GM18511 (cell line): ENCODE results near the gene SUGCT.
"Not testable (repeated sequence)": the region's sequence is repeated elsewhere in the genome, so short reads cannot be mapped to it uniquely, and the experiment has no call there.

Source experiments
- ATAC-seq: cut with Tn5 transposase; IDR thresholded peaks from one replicate; pipeline ENCODE4 v1.9.1; 2021; ENCODE audit warnings: mild to moderate bottlenecking, moderate library complexity; ENCODE audit not compliant: unreplicated experiment

Gene SUGCT

DNA sequence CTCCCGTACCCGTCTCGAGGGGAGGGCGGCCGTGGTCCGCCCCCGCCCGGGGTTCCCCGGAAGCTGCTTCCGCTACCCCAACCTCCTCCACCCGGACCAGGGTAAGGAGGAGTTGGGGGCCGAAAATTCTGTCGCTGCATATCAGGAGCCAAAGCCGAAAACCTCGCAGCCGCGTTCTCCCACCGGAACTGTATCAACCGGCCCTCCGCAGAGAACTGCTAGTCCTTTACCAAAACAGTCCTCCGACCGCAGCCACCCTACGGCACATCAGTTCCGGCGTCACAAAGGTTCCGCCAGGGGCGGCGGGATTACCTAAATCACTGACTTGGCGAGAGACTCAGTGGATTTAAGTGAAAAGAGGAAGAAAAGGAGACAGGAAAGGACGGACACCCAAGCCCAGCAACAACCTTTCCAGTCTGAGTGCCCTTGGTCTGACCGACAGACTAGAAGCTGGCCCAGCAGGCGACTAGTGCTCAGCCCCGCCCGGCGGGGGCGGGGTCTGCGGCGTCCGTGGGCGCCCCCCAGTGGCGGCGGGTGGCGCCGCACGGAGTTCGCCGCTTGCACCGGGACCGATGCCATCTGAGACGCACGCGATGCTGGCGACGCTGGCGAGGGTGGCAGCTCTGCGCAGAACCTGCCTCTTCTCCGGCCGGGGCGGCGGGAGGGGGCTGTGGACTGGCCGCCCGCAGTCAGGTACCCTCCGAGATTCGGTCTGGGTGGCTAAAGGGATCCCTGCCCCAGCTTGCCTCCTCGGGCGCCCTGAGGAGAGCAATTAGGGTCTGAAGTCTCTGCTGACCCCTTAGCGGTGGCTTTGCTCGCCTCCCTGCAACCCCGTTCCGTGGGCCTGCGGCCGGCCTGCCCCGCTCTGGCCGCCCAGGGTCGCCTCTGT, at the start of gene SUGCT, which contains the start of gene MPLKIP:
SUGCT (plus strand) TSS at position 578 of the 889 bp plus-strand sequence.
MPLKIP (minus strand) TSS at position 195 of the 889 bp plus-strand sequence; CDS start at position 140, 55 bp downstream.
- ATAC-seq: peak; percentile 93

DNA sequence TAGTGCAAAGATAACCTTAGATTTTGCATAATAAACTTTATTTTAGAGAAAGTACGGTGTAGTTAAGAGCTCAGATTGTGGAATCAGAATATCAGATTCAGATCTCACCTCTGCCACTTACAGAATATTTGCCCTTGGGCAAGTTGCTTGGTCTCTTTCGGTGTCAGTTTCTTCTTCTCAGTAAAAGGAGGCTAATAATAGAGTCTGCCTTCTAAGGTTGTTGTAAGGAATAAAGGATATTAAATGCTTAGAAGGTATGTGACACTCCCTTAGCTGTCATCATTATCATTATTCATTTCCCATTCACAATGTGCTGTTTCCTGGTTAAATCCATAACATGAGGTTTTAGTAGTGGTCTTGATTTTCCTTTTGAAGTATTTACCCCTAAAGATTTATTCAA, 42.6 kb upstream of the SUGCT start:
- ATAC-seq: no peak

DNA sequence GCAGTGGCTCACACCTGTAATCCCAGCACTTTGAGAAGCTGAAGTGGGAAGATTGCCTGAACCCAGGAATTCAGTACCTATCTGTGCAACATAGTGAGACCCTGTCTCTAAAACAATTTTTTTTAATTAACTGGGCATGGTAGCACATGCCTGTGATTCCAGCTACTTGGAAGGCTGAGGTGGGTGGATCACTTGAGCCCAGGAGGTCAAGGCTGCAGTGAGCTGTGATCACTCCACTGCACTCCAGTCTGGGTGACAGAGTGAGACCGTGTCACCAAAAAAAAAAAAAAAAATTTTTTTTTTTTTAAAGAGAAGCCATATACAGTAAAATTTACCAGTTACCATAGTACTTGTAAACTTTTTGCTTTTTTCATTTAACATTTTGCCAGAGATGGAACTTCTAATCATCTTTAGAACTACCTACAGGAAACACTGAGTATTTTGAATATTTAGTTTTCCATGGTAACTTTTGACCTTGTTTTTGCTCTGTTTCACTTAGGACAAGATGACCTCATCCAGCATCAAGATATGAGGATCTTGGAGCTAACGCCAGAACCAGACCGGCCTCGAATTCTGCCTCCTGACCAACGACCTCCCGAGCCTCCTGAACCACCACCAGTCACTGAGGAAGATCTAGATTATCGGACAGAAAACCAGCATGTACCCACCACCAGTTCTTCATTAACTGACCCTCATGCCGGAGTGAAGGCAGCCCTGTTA, 41.0 kb upstream of the SUGCT start:
- no peak for ATAC-seq

DNA sequence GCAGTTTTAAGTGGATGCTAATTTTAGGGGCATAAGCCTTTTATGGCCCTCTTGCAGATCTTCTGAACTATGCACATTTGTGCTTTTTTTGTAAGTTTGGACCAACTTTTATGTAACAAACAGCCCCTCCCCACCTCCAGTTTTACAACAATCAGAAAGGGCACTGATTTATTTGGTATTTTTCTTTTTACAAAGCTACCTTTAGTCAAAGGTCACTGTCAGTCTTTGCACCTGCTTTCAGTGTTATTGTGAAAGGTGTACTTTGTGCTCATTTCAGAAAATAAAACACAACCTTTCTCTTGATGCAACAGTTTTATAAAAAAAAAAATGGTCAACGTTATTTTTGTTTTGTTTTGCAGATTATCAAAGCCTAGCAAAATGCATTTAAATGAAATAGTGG, 39.6 kb upstream of the SUGCT start:
- no peak for ATAC-seq

DNA sequence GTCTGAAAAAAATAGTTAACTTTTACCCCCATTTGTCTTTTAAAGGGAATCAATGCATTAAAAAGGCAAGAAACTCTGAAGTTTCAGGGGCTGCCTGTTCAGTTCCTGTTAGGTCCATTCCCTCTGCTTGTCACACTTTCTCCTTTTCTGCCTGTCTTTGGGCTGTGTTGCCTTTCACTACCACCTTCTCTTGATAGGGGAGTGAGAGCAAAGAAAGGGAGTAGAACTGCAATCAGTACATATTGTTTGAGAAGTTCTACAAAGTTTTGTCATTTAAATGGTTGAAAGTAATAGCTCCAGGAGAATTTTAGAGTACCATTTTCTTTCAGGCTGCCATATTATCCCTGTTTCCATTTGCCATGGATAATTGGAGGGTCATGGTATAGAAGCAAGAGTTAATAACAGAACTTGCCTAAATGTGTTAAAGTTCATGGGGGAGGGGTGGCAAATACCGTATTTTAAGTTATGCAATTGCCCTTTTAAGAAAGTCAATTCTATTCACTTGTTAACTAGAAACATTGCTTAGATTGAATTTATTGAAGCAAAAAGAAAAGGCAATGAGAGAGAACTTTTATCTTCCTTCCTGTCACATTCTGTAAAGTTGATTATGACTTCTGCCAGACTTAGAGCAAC, 39.0 kb upstream of the SUGCT start:
- no peak for ATAC-seq

DNA sequence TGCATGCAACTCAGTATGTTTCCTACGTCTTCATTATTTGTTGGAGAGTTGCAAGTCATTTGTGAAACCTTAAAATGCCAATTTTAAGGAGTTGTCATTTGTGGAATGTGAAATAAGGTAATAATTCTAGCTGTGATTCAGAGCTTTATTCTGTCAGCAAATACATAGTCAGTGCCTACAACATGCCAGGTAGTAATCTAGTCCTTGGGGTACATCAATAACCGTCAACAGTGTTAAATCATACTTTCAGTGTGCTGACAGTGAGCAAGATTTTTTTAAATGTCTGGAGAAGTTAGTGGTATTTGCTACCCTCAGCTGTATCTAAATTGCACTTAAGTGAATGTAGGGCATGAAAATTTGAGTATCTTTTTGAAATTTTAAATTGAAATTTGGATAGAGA, 37.1 kb upstream of the SUGCT start:
- no peak for ATAC-seq

DNA sequence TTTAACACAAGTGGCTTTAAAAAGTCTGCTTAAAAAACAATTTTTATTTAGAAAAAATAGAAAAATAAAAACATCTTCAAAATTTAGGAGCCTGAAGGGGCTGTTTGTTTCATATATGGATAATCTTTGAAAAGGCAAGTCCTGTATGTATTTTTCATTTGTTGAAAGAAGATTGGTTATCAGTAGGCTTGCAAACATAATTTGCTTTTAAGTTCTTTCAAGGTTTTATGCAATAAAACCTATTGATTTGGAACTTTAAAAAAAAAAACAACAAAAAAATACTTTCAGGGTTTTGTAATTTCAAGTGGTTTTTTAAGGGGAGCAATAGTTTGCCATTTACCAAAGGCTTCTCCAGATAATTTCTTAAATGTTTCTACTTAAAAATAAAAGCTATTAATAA, 36.0 kb upstream of the SUGCT start:
- no peak for ATAC-seq

DNA sequence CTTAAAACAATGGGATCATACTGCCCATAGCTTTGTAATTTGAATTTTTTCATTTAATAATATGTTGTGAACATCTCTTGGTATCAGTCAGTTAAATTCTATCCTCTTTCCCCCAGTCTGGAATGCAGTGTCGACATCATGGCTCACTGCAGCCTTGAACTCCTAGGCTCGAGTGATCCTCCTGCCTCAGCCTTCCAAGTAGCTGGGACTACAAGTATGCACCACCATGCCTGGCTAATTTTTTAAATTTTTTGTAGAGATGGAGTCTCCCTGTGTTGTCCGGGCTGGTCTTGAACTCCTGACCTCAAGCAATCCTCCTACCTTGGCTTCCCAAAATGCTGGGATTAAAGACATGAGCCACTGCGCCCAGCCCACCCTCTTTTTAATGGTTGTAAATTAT, 35.0 kb upstream of the SUGCT start:
- ATAC-seq: no peak

DNA sequence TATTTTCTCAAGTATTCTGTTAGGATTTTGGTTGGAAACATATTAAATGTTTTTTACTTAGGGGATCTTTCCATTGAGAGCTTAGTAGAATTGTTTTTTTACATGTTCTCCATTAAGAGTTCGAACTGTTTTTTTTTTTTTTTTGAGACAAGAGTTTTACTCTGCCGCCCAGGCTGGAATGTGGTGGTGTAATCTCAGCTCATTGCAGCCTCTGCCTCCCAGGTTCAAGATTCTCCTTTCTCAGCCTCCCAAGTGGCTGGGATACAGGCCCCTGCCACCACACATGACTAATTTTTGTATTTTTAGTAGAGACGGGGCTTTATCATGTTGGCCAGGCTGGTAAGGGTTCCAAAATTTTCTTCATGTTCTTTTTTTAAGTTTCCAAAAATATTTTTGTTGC, 33.6 kb upstream of the SUGCT start:
- no peak for ATAC-seq

DNA sequence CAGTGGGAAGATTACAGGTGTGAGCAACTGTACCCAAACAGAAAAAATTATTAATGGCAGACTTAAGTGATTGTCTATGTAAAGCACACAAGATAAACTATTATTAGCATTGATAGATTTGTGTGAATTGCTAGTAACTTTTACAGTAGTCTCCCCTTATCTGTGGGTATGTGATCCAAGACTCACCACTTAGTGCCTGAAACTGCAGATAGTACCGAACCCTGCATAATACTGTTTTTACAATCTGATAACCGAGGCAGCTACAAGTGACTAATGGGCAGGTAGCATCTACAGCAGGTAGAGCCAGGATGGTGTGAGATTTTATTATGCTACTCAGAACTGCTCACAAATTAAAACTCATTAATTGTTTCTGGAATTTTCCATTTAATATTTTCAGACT, 31.9 kb upstream of the SUGCT start:
- no peak for ATAC-seq

DNA sequence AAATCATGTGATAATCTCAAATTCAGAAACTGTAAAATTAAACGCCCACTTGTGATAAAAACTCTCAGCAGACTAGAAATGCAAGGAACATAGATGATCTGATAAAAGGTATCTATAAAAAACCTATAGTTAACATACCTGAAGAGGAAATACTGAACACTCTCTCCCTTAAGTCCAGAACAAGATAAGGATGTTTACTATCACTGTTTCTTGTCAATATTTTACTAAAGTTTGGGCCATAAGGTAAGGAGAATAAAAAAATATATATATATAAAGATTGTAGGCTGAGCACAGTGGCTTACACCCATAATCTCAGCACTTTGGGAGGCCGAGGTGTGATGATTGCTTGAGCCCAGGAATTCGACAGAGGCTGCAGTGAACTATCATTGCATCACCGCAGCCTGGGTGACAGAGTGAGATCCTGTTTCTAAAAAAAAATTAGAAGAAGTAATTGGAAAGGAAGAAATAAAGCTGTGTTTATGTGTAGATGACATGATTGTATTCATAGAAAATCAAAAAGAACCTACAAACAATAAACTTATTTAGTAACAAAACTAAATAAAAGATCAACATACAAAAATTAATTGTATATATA, 28.8 kb upstream of the SUGCT start:
- no peak for ATAC-seq

DNA sequence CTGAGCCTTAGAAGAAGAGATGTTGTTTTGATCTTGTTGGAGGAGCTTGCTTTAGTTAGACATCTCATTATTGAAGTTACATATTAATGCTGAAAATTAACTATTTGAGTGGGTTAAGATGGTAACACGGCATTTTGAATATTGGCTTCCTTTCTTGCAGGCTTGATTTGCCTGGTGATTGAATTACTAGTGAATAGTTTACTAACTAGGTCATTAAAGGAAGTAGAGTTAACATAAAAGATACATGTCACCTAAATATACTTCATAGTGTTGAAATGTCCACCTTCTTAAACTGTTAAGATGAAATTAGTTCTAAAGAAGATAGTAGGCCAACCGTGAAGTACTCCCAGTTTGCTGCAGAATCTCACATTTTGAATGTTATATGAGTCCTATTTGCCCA, 18.9 kb upstream of the SUGCT start:
- no peak for ATAC-seq

DNA sequence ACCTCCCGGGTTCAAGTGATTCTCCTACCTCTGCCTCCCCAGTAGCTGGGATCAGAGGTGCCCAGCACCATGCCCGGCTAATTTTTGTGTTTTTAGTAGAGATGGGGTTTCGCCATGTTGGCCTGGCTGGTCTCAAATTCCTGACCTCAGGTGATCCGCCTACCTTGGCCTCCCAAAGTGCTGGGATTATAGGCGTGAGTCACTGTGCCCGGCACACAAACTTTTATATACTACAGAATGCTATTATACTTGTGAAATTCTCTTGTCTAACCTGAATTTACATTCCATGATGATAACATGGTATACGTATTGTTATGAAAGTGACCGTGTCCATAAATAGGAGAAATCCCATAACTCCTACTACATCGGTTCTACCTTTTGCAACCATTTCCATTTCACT, 17.6 kb upstream of the SUGCT start:
- not testable (repeated sequence) for ATAC-seq

DNA sequence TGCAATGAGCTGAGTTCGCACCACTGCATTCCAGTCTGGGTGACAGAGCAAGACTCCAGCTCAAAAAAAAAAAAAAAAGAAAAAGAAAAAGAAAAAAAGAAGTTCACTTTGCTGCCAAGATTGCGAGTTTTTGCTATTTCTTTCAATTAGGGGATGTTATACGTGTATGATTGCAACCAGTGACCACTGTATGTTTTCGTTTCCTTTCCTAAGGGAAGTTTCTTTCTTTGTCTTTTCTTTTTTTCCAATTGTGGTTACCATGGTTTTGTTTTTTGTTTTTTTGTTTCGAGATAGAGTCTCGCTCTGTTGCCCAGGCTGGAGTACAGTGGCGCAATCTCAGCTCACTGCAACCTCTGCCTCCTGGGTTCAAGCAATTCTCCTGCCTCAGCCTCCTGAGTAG, 16.6 kb upstream of the SUGCT start:
- ATAC-seq: not testable (repeated sequence)

DNA sequence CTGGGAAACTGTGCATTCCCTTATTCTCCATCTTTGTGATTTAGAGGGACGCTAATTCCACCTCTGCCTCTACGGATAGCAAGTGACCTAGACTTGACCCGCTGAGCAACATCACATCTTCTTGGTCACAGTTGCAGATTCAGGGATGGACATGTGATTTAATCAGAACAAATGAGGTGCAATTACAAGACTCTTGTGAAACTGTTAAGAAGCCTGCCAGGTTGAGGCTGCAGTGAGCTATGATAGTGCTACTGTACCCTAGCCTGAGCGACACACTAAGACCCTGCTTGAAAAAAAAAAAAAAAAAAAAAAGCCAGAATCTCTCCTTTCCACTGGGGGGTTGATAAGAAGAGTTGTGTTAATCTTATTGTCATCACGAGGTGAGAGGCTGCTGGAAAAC, 14.8 kb upstream of the SUGCT start:
- ATAC-seq: no peak

DNA sequence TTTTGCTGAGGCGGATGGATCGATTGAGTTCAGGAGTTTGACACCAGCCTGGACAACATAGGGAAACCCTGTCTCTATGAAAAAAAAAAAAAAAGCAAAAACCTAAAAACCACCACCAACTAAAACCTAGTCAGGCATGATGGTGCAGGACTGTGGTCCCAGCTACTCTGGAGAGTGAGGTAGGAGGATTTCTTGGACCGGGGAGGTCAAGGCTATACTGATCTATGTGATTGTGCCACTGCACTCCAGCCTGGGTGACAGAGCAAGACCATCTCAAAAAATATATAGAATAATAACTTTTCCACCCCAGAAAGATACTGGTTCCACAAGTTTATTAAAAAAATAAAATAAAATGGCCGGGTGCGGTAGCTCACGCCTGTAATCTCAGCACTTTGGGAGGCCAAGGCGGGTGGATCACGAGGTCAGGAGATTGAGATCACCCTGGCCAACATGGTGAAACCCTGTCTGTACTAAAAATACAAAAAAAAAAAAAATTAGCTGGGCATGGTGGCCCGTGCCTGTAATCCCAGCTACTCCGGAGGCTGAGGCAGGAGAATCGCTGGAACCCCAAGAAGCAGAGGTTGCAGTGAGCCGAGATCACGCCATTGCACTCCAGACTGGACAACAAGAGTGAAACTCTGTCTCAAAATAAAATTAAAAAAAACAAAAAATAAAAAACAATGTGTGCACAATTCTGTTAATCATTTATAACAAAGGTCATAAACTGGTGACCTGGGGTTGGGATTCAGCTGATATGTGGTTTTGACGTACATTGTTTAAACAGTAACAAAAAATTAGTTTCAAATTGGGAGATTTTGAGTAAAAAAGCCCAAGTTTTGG, 12.5 kb upstream of the SUGCT start:
- not testable (repeated sequence) for ATAC-seq

DNA sequence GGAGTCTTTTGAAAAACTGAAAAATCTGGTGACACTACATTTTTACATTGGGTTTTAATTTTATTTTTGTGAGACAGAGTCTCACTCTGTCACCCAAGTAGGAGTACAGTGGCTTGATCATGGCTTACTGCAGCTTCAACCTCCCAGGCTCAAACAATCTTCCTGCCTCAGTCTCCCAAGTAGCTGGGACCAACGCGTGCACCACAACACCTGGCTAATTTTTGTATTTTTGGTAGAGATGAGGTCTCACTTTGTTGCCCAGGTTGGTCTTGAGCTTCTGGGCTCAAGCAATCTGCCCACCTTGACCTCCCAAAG, 11.9 kb upstream of the SUGCT start:
- no peak for ATAC-seq

DNA sequence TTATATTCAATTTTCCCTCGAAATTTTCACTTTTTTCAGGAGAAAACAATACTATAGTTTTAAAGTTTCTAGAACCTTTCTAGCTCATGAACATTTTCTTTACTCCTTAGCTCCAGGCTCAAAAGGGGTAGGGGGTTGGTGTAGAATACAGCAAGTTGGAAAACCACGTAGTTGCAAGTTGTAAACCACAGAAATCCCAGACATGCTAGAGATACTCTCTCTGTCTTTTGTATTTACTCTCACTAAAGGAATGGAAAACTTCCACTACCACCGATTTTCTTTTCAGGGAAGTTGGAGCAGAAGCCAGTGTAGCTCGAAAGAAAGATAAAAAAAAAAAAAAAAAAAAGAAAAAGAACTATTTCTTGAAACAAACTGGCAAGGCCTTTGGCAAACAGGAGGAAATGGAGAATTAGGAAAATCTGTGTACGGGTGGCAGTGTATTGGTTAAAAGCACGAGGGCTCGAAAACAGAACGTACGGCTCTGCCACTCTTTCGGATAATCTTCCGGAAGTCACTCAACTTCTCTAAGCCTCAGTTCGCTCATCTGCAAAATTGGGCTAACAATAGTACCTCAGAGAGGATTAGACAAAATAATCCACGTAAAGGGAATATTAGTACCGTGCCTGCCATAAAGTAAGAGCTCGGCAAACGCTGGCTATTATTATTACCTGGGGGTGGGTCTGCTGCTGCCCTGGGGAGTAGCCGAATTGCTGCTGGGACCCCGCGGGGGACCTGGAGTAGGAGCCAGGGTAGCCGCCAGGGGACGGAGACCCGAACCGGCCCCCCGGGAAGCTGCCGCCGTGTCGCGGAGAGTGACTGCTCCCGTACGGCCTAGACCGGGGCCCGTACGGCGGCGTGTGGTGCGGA, 1.0 kb upstream of the SUGCT start:
- peak; percentile 57 for ATAC-seq

DNA sequence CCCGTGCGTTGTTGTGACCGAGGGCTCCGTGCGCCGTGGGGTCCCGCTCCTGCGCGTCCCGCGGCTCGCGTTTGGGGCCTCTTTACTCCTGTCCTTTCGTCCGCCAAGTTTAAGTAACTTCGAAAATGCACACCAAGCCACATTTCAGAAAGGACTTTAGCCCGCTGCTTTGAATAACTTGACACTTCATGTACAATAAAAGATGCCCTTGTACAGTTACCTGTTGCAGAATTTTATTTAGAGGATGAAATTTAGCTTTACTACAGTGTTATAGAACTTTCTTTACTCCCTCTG, 459 bp downstream of the SUGCT start:
- no peak for ATAC-seq

DNA sequence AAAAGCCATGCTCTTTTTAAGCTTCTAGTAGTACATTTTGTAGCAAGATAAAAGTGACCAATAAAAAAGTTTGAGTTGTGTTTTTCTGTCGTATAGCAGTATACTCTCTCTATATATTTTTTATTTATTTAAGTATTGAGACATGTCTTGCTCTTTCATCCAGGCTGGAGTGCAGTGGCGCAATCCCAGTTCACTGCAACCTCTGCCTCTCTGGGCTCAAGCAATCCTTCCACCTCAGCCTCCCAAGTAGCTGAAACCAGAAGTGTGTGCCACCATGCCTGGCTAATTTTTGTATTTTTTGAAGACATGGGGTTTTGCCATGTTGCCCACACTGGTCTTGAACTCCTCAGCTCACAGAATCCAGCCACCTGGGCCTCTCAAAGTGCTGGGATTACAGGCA, 2.8 kb downstream of the SUGCT start:
- no peak for ATAC-seq
